ENCODE measurements around the gene TTC39C. TPM values are rescaled to one million over a fixed set of nuclear protein-coding genes. Genes with fewer than 3 reads are reported as not detected.
"Not testable (repeated sequence)": the region's sequence is repeated elsewhere in the genome, so short reads cannot be mapped to it uniquely, and the experiment has no call there.

TTC39C gene
- total RNA-seq, 1 experiment from 2014 or later: not detected

- H3K4me3 ChIP-seq (ENCODE audit: low read length); H3K79me2 ChIP-seq (ENCODE audit: low read length); H3K9me3 ChIP-seq (ENCODE audit: low read length); H2AFZ ChIP-seq (ENCODE audit: low read length); H3K27me3 ChIP-seq (ENCODE audit: low read length); H3K4me1 ChIP-seq (ENCODE audit: low read length); H3K9me2 ChIP-seq (replicated peaks; ENCODE audit: insufficient read depth, low read length); DNase-seq; H3K36me3 ChIP-seq (ENCODE audit: insufficient read depth, low read length); H3K27ac ChIP-seq (ENCODE audit: low read length); H3K4me2 ChIP-seq (ENCODE audit: low read depth, low read length, poor library complexity, severe bottlenecking); H3K9ac ChIP-seq (ENCODE audit: low read length); H4K20me1 ChIP-seq (ENCODE audit: insufficient read depth, low read depth, low read length): not testable (repeated sequence)
These were observed 14.4 kb downstream of the TTC39C start for GRCh38 chr18:24028946-24029345.

GRCh38 chr18:24031318-24031717 lies 16.8 kb downstream of the TTC39C start:
- no peaks in the 10 kb centered on the region for H3K9me2 ChIP-seq (replicated peaks; ENCODE audit: insufficient read depth, low read length)
- no peak overlapping the region for H3K9ac ChIP-seq (ENCODE audit: low read length)
- no peaks in the 10 kb centered on the region for H3K27me3 ChIP-seq (ENCODE audit: low read length)
- no peak overlapping the region for H3K4me2 ChIP-seq (ENCODE audit: low read depth, low read length, poor library complexity, severe bottlenecking)
- no peak overlapping the region for H3K27ac ChIP-seq (ENCODE audit: low read length)
- no peaks in the 10 kb centered on the region for H4K20me1 ChIP-seq (ENCODE audit: insufficient read depth, low read depth, low read length)
- no peaks in the 10 kb centered on the region for H3K79me2 ChIP-seq (ENCODE audit: low read length)
- no peak for DNase-seq
- H3K4me1 ChIP-seq (ENCODE audit: low read length): no peaks in the 10 kb centered on the region
- H2AFZ ChIP-seq (ENCODE audit: low read length): no peak overlapping the region
- no peak overlapping the region for H3K4me3 ChIP-seq (ENCODE audit: low read length)
- no peaks in the 10 kb centered on the region for H3K36me3 ChIP-seq (ENCODE audit: insufficient read depth, low read length)
- H3K9me3 ChIP-seq (ENCODE audit: low read length): no peaks in the 10 kb centered on the region

GRCh38 chr18:24031916-24032315 lies 17.4 kb downstream of the TTC39C start:
- H3K27ac ChIP-seq (ENCODE audit: low read length): no peak overlapping the region
- H3K79me2 ChIP-seq (ENCODE audit: low read length): no peaks in the 10 kb centered on the region
- H3K4me1 ChIP-seq (ENCODE audit: low read length): no peaks in the 10 kb centered on the region

GRCh38 chr18:24033641-24034412 lies 19.3 kb downstream of the TTC39C start:
- H3K4me3 ChIP-seq (ENCODE audit: low read length): no peak overlapping the region
- no peaks in the 10 kb centered on the region for H3K79me2 ChIP-seq (ENCODE audit: low read length)
- no peaks in the 10 kb centered on the region for H3K9me3 ChIP-seq (ENCODE audit: low read length)
- DNase-seq: no peak
- no peak overlapping the region for H3K4me2 ChIP-seq (ENCODE audit: low read depth, low read length, poor library complexity, severe bottlenecking)
- H3K9me2 ChIP-seq (replicated peaks; ENCODE audit: insufficient read depth, low read length): no peaks in the 10 kb centered on the region
- H4K20me1 ChIP-seq (ENCODE audit: insufficient read depth, low read depth, low read length): no peaks in the 10 kb centered on the region
- no peak overlapping the region for H3K27ac ChIP-seq (ENCODE audit: low read length)
- H3K4me1 ChIP-seq (ENCODE audit: low read length): no peaks in the 10 kb centered on the region
- no peak overlapping the region for H2AFZ ChIP-seq (ENCODE audit: low read length)
- no peak overlapping the region for H3K9ac ChIP-seq (ENCODE audit: low read length)
- no peaks in the 10 kb centered on the region for H3K36me3 ChIP-seq (ENCODE audit: insufficient read depth, low read length)
- no peaks in the 10 kb centered on the region for H3K27me3 ChIP-seq (ENCODE audit: low read length)

More at GRCh38 chr18:24031916-24032315, 17.4 kb downstream of the TTC39C start:
- no peaks in the 10 kb centered on the region for H3K36me3 ChIP-seq (ENCODE audit: insufficient read depth, low read length)
- no peak for DNase-seq
- H3K27me3 ChIP-seq (ENCODE audit: low read length): no peaks in the 10 kb centered on the region
- no peaks in the 10 kb centered on the region for H3K9me3 ChIP-seq (ENCODE audit: low read length)
- no peak overlapping the region for H2AFZ ChIP-seq (ENCODE audit: low read length)
- H3K4me2 ChIP-seq (ENCODE audit: low read depth, low read length, poor library complexity, severe bottlenecking): no peak overlapping the region
- no peak overlapping the region for H3K9ac ChIP-seq (ENCODE audit: low read length)
- no peaks in the 10 kb centered on the region for H4K20me1 ChIP-seq (ENCODE audit: insufficient read depth, low read depth, low read length)
- no peak overlapping the region for H3K4me3 ChIP-seq (ENCODE audit: low read length)
- no peaks in the 10 kb centered on the region for H3K9me2 ChIP-seq (replicated peaks; ENCODE audit: insufficient read depth, low read length)

- Histone ChIP-seq H2AFZ (ENCODE audit: low read length) (no peak overlapping the region), H3K9ac (ENCODE audit: low read length) (no peak overlapping the region), H3K4me3 (ENCODE audit: low read length) (no peak overlapping the region), H3K4me1 (ENCODE audit: low read length) (no peaks in the 10 kb centered on the region), H3K9me3 (ENCODE audit: low read length) (no peaks in the 10 kb centered on the region), H3K27me3 (ENCODE audit: low read length) (no peaks in the 10 kb centered on the region), H3K9me2 (replicated peaks; ENCODE audit: insufficient read depth, low read length) (no peaks in the 10 kb centered on the region), H3K27ac (ENCODE audit: low read length) (no peak overlapping the region), H3K36me3 (ENCODE audit: insufficient read depth, low read length) (no peaks in the 10 kb centered on the region), H4K20me1 (ENCODE audit: insufficient read depth, low read depth, low read length) (no peaks in the 10 kb centered on the region), H3K4me2 (ENCODE audit: low read depth, low read length, poor library complexity, severe bottlenecking) (no peak overlapping the region), H3K79me2 (ENCODE audit: low read length) (no peaks in the 10 kb centered on the region)
- DNase-seq: no peak
These were observed 20.8 kb downstream of the TTC39C start for GRCh38 chr18:24035316-24035715.

- Histone ChIP-seq H3K27ac (ENCODE audit: low read length) (no peak overlapping the region), H3K4me1 (ENCODE audit: low read length) (no peaks in the 10 kb centered on the region), H3K4me2 (ENCODE audit: low read depth, low read length, poor library complexity, severe bottlenecking) (no peak overlapping the region)
These were observed 25.1 kb downstream of the TTC39C start for GRCh38 chr18:24039671-24040070.

GRCh38 chr18:24041691-24042090 lies 27.1 kb downstream of the TTC39C start:
- Histone ChIP-seq H3K9me2 (replicated peaks; ENCODE audit: insufficient read depth, low read length) (no peaks in the 10 kb centered on the region), H3K9me3 (ENCODE audit: low read length) (no peaks in the 10 kb centered on the region), H3K9ac (ENCODE audit: low read length) (no peak overlapping the region), H2AFZ (ENCODE audit: low read length) (no peak overlapping the region), H3K4me2 (ENCODE audit: low read depth, low read length, poor library complexity, severe bottlenecking) (no peak overlapping the region), H3K27ac (ENCODE audit: low read length) (no peak overlapping the region), H3K4me1 (ENCODE audit: low read length) (no peaks in the 10 kb centered on the region), H4K20me1 (ENCODE audit: insufficient read depth, low read depth, low read length) (no peaks in the 10 kb centered on the region), H3K27me3 (ENCODE audit: low read length) (no peaks in the 10 kb centered on the region), H3K36me3 (ENCODE audit: insufficient read depth, low read length) (no peaks in the 10 kb centered on the region), H3K79me2 (ENCODE audit: low read length) (no peaks in the 10 kb centered on the region), H3K4me3 (ENCODE audit: low read length) (no peak overlapping the region)
- DNase-seq: no peak

More at GRCh38 chr18:24039671-24040070, 25.1 kb downstream of the TTC39C start:
- no peaks in the 10 kb centered on the region for H3K27me3 ChIP-seq (ENCODE audit: low read length)
- H2AFZ ChIP-seq (ENCODE audit: low read length): no peak overlapping the region
- H3K9ac ChIP-seq (ENCODE audit: low read length): no peak overlapping the region
- H3K79me2 ChIP-seq (ENCODE audit: low read length): no peaks in the 10 kb centered on the region
- DNase-seq: no peak
- no peak overlapping the region for H3K4me3 ChIP-seq (ENCODE audit: low read length)
- H3K36me3 ChIP-seq (ENCODE audit: insufficient read depth, low read length): no peaks in the 10 kb centered on the region
- no peaks in the 10 kb centered on the region for H4K20me1 ChIP-seq (ENCODE audit: insufficient read depth, low read depth, low read length)
- no peaks in the 10 kb centered on the region for H3K9me2 ChIP-seq (replicated peaks; ENCODE audit: insufficient read depth, low read length)
- no peaks in the 10 kb centered on the region for H3K9me3 ChIP-seq (ENCODE audit: low read length)

- Histone ChIP-seq H3K4me3 (ENCODE audit: low read length) (no peak overlapping the region), H3K9me3 (ENCODE audit: low read length) (no peaks in the 10 kb centered on the region), H3K9me2 (replicated peaks; ENCODE audit: insufficient read depth, low read length) (no peaks in the 10 kb centered on the region), H3K27ac (ENCODE audit: low read length) (no peak overlapping the region), H2AFZ (ENCODE audit: low read length) (no peak overlapping the region), H3K36me3 (ENCODE audit: insufficient read depth, low read length) (no peaks in the 10 kb centered on the region), H3K9ac (ENCODE audit: low read length) (no peak overlapping the region), H4K20me1 (ENCODE audit: insufficient read depth, low read depth, low read length) (no peaks in the 10 kb centered on the region), H3K4me2 (ENCODE audit: low read depth, low read length, poor library complexity, severe bottlenecking) (no peak overlapping the region), H3K79me2 (ENCODE audit: low read length) (no peaks in the 10 kb centered on the region), H3K4me1 (ENCODE audit: low read length) (no peaks in the 10 kb centered on the region), H3K27me3 (ENCODE audit: low read length) (no peaks in the 10 kb centered on the region)
- no peak for DNase-seq
These were observed 28.8 kb downstream of the TTC39C start for GRCh38 chr18:24043403-24043802.
